ENCODE data around the gene SNRNP40. TPM values are rescaled to one million over a fixed set of nuclear protein-coding genes. Genes with fewer than 3 reads are reported as not detected.

The SNRNP40 gene
- polyA plus RNA-seq (2014; cell fraction: cytosol; rRNA removed): 95.9 and 101 TPM in 2 replicates
- polyA plus RNA-seq (2014; cell fraction: nucleus; rRNA removed): 62.6 and 73.8 TPM in 2 replicates

GRCh38 chr1:31296486-31297276 lies at the start of gene SNRNP40, which contains the start of gene ZCCHC17:
Gene SNRNP40 (minus strand): TSS chr1:31296788. CDS start chr1:31296751, 37 bp downstream.
Gene ZCCHC17 (plus strand): TSS chr1:31297032. CDS start chr1:31310099, 13,067 bp downstream.
- DNase-seq (ENCODE audit: low spot score): peak; percentile 99

GRCh38 chr1:31345635-31346034 lies 49.0 kb upstream of the SNRNP40 start:
- DNase-seq (ENCODE audit: low spot score): no peak

- no peak for DNase-seq (ENCODE audit: low spot score)
Measured at GRCh38 chr1:31344503-31344902, 47.9 kb upstream of the SNRNP40 start.

- no peak for DNase-seq (ENCODE audit: low spot score)
Measured at GRCh38 chr1:31336687-31337467, 40.3 kb upstream of the SNRNP40 start.

GRCh38 chr1:31335007-31335406 lies 38.4 kb upstream of the SNRNP40 start:
- DNase-seq (ENCODE audit: low spot score): peak; percentile 32

- DNase-seq (ENCODE audit: low spot score): no peak
Measured at GRCh38 chr1:31327381-31327780, 30.8 kb upstream of the SNRNP40 start.

GRCh38 chr1:31326461-31326860 lies 29.9 kb upstream of the SNRNP40 start:
- DNase-seq (ENCODE audit: low spot score): no peak

GRCh38 chr1:31324992-31325391 lies 28.4 kb upstream of the SNRNP40 start:
- DNase-seq (ENCODE audit: low spot score): no peak

- no peak for DNase-seq (ENCODE audit: low spot score)
Measured at GRCh38 chr1:31324093-31324492, 27.5 kb upstream of the SNRNP40 start.

- no peak for DNase-seq (ENCODE audit: low spot score)
Measured at GRCh38 chr1:31318146-31318545, 21.6 kb upstream of the SNRNP40 start.

GRCh38 chr1:31315902-31316301 lies 19.3 kb upstream of the SNRNP40 start:
- DNase-seq (ENCODE audit: low spot score): no peak

- DNase-seq (ENCODE audit: low spot score): no peak
Measured at GRCh38 chr1:31310198-31310597, 13.6 kb upstream of the SNRNP40 start.

GRCh38 chr1:31308036-31308435 lies 11.4 kb upstream of the SNRNP40 start:
- DNase-seq (ENCODE audit: low spot score): no peak

GRCh38 chr1:31306278-31306677 lies 9.7 kb upstream of the SNRNP40 start:
- no peak for DNase-seq (ENCODE audit: low spot score)

- DNase-seq (ENCODE audit: low spot score): no peak
Measured at GRCh38 chr1:31302709-31303441, 6.3 kb upstream of the SNRNP40 start.

- DNase-seq (ENCODE audit: low spot score): no peak
Measured at GRCh38 chr1:31300193-31300592, 3.6 kb upstream of the SNRNP40 start.

- no peak for DNase-seq (ENCODE audit: low spot score)
Measured at GRCh38 chr1:31299365-31299764, 2.8 kb upstream of the SNRNP40 start.

GRCh38 chr1:31297277-31298247 lies 974 bp upstream of the SNRNP40 start:
- peak; percentile 2 for DNase-seq (ENCODE audit: low spot score)

GRCh38 chr1:31295874-31296485 lies 608 bp downstream of the SNRNP40 start:
- no peak for DNase-seq (ENCODE audit: low spot score)

GRCh38 chr1:31289021-31289420 lies 7.6 kb downstream of the SNRNP40 start:
- DNase-seq (ENCODE audit: low spot score): no peak
